HG02678 (cell line): Measurements from ENCODE around the gene PRM1.
A peak's percentile ranks its signal among the peaks of the same experiment; 100 is the strongest.

Experiments
- ATAC-seq: cut with Tn5 transposase; IDR thresholded peaks from one replicate; pipeline ENCODE4 v1.9.1; 2021; ENCODE audit warnings: mild to moderate bottlenecking, moderate library complexity; ENCODE audit not compliant: unreplicated experiment

Gene PRM1

GRCh38 chr16:11273721-11274324, 7.3 kb downstream of the PRM1 start:
- ATAC-seq, result no peak

DNA sequence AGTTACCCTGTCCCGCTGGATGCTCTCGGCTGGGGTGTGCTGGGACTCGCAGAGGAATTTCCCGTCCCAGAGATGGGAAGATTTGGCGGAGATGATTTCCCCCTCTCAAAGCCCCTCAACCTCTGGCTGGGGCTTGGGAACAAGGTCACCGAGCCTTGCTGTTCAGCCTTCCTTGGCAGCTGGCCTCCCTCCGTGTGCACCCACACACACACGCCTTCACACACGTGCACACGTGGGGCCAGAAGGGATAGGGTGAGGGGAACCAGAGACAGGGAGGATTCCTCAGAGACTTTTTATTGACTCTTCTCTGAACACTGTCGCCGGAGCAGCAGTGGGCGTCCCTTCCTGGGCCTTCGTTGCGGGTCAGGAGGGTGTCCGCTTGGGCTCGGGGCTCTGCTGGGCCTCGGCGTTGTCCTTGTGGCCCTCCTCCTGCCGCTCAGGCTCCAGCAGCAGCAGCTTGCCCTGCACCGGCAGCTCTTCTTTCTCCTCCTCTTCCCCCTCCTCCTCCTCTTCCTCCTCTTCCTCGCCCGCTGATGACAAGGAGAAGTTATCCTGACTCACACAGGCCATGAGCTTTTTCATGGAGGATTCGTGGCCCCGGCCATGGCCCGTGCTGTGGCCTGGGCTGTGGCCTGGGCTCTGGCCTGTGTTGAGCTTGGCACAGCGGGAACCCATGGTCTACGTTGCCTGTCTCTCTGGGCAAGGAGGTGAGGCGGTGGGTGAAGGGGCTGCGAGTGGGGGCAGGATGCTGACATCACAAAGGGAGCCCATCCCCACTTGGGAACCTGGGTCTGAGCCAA, 8.0 kb downstream of the PRM1 start, which contains the start of gene PRM3:
TSS of gene PRM3 (minus strand) at position 709 of the 800 bp plus-strand sequence. CDS start at position 675, 34 bp downstream.
- no peak for ATAC-seq

GRCh38 chr16:11272484-11272883, 8.6 kb downstream of the PRM1 start:
- no peak for ATAC-seq

DNA sequence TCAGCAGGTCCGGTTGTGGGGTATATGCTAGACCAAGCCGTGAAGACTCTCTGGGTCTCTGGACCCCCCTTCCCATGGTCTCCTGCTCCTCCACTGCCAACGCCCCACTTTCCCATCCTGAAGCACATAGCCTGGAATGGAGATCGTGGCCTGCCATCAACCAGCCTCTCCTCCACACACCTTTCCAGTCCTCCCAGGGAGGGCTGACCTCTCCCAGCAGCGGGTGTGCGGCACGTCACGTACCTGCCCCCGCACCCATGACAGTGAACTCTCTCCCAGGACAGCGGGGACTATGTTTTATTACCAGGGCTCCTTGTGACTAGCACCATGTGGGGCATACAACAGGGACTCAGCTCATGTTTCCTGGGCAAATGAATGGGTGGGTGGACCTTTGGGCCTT, 9.5 kb downstream of the PRM1 start:
- ATAC-seq, result no peak

DNA sequence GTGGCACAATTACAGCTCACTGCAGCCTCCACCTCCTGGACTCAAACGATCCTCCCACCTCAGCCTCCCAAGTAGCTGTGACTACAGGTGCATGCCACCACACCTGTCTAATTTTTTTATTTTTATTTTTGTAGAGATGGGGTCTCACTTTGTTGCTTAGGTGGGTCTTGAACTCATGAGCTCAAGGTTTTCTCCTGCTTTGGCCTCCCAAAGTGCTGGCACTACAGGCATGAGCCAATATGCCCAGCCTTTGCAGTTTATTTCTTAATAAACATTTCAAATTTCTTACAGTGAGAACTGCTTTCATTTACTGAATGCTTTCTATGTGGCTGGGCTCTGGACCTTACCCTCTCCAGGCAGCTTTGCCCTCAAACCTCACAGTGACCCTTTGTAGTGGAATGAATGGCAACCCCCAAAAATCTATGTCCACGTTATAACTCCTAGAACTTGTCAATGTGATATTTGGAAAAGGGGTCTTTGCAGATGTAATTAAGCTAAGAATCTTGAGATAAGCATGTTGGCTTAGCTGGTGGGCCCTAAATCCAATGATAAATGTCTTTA, 10.4 kb downstream of the PRM1 start:
- no peak for ATAC-seq

DNA sequence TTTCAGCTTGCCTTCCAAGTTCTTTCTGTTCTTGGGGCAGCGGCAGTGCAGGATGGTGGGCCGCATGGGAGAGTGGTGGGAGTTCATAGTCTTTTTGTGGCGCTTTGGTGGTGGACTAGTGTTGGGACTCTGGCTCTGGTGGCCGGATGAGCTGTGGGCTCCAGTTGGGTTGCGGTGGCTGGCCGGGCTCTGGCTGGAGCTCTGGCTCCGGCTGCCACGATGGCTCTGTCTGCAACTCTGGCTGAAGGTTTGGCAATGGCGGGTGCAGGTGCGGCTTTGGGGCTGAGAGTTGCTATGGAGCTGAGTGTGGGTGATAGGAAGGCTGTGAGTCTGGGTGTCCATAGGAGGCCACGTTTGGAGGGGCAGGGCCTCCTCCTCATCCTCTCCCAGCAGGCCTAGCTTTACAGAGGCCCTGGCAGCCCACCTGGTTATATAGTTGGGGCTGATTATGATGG, 12.2 kb downstream of the PRM1 start, which contains the start of gene TNP2:
TSS of gene TNP2 (minus strand) at position 405 of the 455 bp plus-strand sequence. CDS start at position 342, 63 bp downstream.
- ATAC-seq, result no peak

DNA sequence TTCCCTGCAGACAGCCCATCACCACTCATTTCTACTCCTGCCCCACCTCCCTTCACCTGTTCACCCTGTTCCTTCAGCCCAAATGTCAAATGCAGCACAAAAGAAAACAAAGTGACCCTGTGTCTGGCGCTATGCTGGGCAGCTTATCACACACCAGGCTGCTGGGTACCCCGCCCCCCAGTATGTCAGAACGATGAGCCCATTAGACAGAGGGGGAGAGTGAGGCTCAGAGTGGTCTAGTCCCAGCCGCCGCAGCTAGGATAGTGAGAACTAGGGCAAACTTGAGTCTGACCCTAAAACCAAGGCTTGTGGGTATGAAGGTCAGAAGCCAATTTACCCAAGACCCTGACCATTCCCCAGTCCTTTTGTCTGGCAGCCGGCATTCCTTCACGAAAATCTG, 16.0 kb downstream of the PRM1 start:
- ATAC-seq, result no peak

- ATAC-seq, result no peak
Observed at GRCh38 chr16:11264155-11264832, 16.8 kb downstream of the PRM1 start.

DNA sequence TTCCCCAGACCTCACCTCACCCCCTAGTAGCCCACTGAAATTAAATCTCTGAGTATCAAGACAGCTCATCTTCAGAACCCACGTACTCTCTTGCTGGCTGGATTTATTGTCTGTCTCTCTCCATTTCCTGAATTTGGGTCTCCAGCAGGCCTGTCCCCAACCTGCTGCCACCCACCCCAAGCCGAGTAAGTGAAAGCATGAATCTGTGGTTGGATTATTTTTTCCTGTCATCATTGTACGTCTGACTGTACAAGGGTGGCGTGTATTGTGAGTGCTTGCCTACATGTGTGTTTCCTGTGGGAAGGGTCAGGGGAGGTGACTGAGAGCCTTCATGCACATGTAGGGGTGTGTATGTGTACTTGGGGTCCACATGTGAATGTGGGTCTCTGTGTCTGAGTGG, 17.4 kb downstream of the PRM1 start:
- ATAC-seq, result no peak

GRCh38 chr16:11262915-11263314, 18.2 kb downstream of the PRM1 start:
- ATAC-seq, result no peak

DNA sequence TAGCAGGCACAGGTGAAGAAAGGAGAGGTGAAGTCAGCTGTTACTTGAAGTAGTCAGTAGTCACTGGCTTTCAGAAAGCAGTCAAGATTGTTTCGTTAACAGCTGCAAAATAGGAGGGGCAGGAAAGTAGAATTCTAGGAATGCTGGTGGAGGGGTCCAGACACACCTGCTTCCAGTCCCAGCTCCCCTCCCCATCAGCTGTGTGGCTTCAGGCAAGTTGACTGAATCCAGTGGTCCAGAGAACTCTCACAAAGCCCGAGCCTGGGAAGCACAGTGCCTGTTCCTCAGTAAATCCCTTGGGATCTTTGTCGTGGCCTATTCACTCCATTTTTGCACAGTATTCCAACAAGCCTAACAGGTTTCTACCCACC, 20.5 kb downstream of the PRM1 start:
- no peak for ATAC-seq

DNA sequence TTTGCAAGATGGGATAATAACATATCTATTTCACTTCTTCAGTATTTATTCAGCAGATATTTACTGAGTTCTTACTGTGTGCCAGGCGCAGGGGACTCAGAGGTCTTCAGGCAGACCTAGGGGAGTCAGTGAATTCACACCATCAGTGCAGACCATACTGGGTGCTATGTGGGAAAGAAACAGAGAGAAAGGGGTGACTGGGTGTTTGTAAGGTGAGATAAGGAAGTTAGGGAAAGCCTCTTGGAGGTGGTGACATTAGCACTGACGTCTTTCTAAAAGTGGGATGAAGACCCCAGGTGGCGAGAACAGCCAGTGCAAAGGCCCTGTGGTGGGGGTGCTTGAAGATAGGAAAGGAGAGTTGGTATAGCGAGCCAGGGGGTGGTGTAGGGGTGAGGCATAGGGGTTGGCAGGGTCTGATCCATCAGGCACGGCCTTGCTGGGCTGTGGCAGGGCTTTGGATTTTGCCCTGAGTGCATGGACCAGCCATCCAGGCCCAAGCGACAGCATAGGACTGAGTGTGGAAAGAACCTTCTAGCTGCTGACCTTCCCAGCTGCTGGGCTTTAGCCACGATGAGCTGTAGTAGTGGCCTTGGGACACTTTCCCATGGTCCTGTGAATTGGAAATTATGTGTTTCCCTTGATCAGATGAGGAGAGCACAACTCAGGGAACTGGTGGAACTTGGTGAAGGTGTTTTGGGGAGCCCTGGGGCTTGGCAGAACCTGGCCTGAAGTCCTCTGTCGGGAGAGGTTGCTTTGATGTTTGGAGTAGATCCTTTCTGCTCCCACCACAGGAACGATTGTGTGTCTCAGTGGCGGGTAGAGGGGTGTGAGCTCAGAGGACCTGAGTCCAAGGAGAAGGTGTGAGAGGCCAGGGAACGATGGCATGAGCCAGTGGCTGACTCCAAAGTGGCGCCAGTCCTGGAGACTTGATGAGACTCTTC, 21.2 kb downstream of the PRM1 start:
- ATAC-seq, result no peak

DNA sequence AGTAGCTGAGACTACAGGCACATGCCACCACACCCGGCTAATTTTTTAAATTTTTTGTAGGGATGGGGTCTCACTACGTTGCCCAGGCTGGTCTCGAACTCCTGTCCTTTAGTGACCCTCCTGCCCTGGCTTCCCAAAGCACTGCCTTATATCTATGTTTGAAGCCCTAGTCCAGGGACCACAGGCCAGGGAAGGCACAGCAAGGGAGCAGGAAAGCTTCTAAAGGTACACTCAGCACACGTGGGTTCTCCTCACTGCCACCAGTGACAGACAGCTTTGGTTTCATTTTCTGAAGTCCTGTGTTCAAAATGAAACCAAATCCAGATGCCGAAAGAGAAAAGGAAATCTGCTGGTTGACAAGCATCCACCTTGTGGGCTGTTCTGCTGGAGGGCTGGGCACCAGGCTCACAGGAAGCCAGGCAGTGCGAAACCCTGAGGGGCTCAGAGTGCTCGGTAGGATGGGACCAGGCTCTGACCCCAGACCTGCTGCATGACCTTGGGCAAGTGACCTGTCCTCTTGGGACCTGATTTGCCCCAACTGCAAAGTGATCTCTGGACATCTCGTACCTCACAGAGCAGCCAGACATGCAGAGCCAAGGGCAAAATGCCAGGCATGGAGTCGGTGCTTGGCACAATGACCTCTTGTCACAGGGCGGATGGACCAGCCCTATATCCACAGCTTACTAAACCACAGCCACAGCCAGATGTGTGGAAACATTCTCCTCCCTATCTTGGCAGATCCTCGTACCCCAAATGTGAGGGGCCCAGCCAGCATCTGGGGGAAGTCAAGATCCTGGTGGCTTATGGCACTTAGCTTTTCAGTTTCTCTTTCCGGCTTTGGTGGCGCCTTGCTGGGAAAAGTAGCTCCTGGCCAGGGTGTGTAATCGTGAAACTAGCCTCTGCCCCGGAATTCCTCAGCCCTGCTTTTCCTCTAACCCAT, 22.3 kb downstream of the PRM1 start:
- ATAC-seq, result no peak

GRCh38 chr16:11257131-11257938, 23.8 kb downstream of the PRM1 start:
- no peak for ATAC-seq

DNA sequence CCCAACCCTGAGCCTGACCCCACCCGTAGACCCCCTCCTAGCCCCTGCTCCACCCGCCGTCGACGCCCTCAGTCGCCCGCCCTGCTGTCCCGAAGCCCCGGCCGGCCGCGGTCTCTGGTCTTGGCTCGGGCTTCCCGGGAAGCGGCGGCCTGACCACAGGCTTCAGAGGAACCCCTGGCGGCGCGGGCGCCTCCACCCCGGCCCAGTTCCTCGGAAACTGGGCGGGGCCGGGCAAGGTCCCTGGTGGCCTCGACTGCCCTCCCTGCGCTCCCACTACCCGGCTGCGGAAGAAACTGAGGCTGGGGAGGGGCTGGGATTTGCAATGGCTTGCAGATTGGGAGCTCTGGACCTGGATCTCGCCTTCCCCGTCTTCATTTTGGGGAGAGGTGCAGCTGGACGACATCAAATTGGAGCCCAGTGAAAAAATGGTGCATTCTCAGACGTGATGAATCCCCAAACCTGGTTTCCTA, 24.4 kb downstream of the PRM1 start:
- ATAC-seq, result no peak

DNA sequence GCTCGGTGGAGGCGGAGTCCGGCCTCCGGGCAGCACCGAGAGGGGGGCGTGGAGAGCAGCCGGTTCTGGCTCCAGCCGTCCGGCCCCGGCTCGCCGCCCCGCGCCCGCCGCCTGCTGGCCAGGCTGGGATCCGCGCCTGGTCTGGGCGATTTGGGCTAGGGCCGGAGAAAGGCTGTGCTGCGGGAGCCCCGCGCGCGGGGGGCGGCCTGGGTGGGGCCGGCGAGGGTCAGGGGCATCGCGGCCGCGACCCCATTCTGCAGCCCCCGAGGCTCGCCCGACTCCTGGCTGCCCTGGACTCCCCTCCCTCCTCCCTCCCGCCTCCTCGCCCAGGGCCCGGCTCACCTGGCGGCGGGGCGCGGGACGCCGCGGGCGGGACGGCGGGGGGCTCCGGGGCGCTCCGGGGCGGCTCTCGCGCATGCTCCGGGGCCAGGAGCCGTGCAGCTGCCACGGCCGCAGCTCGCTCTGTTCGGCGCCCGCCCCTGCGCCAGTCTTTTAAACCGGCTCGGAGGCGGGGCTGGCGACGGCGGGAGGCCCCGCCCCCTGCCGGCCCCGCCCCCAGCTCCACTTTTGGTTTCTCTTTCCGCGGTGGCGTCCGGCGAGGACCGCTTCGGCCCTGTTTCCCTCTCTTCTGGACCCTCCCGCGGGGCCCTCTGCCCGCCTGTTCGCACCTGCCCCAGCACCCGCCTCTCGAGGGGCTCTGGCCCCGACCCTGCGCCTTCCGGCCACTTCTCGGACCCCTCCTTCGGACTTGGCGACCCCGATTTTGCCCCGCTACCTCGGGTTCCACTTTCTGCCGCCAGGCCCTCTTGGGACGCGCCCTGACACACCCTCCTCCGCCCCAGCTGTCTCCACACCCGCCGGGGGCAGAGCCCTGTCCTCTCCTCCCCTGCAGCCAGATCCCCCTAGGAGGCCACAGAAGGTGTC, 25.1 kb downstream of the PRM1 start, which contains the start of gene SOCS1:
TSS of gene SOCS1 (minus strand) at position 468 of the 924 bp plus-strand sequence. CDS start 726 bp downstream, outside the sequence.
- peak; percentile 61 for ATAC-seq
